Activated naive CD4-positive, alpha-beta T cell (primary cell): Measurements from ENCODE around the gene SLC4A5.
A peak's percentile ranks its signal among the peaks of the same experiment; 100 is the strongest.
"Not testable (repeated sequence)": the region's sequence is repeated elsewhere in the genome, so short reads cannot be mapped to it uniquely, and the experiment has no call there.

ENCODE experiments used
- DNase-seq, 4 experiments: peaks; one replicate each; lab custom pipeline; 2025; lab: John Stamatoyannopoulos, UW

SLC4A5 gene

DNA sequence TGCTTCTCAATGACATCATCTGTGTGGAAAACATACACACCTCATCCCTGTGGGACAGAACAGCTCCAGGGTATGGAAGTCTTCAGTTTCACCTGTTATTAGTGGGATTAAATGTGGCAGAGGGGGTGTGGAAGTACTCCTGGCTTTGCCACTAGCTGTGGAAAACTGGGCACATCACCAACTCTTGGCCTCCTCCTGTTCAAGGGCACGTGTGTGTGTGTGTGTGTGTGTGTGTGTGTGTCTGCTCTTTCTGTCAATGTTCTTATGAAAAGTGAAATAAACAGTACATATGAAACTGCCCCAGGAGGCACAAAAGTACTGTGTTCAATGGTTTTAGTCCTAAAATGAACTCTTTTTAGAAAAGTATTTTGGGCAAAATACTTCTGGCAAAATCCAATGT lies 78.9 kb downstream of the SLC4A5 start:
- no peak for DNase-seq

DNA sequence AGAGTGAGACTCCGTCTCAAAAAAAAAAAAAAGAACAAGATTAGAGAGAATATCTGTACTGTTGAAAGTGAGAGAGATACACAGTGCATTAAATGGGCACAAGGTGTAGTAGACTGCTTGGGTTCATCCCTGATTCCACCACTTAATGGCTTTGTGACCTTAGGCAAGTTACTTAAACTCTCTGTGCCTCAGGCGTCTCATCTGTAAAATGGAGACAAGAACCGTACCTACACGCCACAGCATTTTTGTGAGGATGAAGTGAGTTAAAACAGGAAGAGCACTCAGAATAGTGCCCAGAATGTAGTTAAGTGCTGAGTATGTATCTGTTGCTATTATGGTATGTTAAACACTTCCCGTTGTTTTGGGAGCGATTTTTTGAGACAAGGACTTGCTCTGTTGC lies 80.5 kb downstream of the SLC4A5 start:
- DNase-seq, result no peak

DNA sequence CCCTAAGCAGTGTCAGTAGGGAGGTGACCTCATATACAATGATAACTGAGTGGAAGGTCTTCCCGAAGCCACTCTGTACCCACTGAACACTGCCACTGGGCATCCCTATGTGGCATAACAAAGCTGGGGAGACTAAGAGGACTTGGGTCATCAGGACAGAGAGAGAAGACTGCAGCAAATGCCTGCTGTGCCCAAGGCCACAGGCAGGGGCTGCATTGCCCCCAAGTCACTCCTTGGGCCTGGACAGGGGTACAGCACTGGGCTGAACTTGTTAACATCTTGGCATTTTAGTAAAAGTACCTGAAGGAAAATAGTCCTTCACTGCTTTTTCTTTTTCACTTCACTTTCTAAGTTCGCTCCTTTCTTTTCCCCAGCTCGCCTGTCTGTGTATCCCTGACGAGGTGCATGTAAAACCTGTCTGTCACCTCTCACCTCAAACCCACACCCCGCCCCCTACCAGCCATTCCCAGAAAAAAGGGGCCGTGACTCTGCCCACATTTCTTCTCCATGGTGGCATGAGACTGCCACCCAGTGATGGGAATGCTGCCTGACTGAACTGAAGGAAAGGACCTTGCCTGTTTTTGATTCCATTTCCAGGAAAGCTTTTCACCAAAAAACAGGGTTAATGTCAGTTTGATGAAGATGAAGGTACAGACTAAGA lies 81.9 kb downstream of the SLC4A5 start:
- no peak for DNase-seq

DNA sequence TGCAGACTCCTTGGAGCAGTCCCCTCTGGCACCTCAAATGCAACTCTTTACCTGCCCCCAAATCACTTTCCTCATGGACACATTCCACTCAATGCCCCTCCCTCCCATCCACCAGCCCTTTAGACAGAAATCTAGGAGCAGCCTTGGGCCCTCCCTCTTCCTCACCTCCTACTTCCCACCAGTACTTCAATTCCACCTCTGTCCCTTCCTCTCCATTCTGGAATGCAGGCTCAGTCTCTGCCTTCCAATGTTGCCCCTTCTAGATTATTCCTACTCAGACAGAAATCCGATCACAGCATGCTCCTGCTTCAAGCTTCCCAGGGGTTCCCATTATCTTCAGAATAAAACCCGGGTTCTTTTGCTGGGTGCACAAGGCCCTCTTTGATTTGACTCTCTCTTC lies 82.7 kb downstream of the SLC4A5 start:
- no peak for DNase-seq

DNA sequence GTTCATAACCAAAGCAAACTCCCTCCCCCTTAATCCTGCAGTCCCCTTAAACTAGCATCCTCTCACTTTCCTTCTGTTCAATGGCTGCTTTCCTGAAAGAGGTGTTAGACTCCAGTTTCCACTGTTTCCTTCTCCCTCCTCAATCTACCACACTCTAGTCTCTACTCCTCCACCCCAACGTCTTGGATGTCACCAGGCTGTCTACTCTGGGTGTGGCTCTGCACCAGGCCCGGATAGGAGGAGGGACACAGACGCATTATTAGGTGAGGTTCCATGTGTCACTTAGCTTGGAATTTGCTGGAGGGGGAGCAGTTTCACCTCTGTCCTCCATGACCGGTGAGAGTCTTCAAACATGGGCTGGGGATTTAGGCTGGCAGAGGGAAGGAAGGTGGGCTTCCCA lies 83.5 kb downstream of the SLC4A5 start:
- DNase-seq, result no peak

DNA sequence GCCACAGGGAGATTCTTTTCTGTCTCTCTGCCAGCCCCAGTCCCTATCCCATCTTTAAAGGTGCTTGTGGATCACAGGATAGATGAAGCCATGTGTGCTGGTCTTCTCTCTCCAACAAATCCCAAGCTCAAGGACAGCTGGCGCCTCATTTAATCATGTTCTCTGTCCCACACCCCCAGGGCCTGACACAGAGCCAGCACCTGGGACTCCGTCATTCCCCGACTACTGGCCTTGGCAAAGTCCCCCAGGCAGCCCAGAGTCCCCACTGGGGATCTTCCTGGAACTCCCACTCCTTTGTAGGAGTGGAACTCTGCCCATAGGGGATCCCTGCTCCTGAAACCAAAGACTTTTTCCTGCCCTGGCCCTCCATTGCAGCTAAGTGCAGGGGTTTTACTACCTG lies 84.0 kb downstream of the SLC4A5 start:
- DNase-seq, result no peak

DNA sequence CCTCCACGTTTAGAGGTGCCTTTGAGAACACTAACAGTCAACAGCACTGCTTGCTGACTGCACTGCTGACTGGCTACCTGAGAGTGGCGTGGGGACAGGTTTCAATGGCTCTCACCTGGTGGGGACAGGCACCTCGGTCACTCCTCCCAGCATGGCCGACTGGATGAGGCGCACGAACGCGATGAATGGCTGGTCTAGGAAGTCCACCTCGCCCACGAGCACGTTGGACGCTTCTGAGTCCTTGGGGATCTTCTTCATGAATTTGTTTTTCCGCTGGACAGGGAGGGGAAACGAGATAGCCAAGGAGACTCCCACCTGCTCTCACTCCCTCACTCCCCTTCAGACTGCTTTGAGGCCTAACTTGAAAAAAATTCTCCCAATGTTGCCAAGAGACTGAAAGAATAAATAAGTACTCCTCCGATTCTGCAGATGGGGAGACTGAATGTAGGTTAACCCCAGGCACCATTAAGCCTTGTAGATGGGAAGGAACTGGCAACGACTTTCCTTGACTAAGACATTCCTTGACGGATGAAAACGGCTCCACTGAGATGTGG lies 87.5 kb downstream of the SLC4A5 start:
- DNase-seq, result no peak

DNA sequence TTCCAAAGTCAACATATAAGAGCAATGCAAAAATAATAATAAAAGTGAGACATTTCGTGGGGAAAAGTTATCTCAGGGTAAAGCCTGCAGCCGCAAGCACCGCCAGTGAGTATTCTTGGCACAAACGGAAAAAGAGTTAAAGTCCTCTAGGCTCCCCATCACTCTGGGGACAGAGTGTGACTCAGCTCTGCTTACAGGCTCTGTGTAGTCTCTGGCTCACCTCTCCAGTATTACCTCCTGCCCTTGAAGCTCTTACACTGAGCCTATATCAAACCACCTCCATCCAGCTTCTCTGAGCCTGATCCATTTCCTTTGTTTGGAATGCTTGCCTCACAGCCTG lies 89.3 kb downstream of the SLC4A5 start:
- no peak for DNase-seq

DNA sequence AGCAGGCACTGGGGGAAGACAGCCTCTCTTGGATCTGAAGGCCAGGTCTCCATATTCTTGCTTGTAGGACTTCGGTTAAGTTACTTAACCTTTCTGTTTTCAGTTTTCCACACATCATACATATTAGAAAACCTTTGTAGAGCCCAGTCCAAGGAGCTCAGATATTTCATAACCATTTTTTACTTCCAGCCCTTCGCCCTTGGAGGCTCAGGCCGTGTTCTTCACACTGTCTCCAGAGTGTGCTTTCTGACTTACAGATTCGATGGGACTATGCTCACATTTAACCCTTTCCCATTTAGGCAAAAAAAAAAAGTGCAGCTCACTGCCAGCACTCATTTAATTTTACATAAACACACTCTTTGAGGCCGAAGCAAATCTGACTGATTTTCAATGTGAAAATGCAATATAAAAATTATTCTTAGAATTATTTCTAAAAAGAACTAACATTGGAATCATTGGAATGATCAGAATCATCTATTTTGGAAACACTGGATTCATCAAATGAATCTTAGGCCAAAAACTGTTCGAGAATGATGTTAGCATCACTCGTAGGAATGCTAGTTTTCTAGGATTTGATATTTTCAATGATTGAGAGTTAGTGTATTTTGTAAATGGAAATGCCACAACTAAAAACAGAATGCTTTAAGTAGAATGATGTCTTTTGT lies 89.8 kb downstream of the SLC4A5 start:
- DNase-seq, result no peak

DNA sequence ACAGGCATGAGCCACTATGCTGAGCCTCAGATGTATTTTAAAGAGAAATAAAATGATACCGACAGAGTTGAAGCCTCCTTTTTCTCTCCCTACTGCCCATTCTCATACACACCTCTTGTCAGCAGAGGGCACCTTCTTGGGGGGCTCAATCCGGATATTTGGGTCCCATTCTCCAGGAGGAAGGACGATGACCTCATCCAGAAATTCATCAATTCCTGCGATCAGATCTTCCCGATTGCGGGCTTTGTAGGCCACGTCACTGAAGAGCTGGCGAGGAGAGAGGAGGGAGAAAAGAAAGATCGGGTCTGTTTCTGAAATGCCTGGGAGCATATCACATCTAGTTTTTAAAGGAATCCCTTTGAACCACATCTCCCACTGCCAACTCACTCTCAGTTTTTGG lies 90.4 kb downstream of the SLC4A5 start:
- DNase-seq, result no peak

DNA sequence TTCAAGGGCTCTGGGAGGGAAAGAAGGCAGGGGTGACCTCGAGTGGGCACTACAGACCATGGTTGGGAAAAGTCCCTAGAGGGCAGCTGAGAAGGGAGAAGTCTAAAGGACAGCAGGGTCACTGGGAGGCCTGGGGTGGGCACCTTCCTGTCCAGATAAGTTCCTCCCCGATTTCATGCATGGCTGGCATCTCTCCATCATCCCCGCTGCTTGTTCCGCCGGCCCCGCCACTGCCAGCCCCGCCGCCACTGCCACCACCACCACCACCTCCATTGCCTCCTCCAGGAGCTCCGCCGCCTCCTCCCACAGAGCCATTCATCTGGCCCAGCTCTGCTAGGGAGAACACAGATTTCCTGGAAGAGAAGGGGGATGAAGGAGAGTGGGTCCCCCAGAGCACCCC lies 91.2 kb downstream of the SLC4A5 start:
- no peak for DNase-seq

DNA sequence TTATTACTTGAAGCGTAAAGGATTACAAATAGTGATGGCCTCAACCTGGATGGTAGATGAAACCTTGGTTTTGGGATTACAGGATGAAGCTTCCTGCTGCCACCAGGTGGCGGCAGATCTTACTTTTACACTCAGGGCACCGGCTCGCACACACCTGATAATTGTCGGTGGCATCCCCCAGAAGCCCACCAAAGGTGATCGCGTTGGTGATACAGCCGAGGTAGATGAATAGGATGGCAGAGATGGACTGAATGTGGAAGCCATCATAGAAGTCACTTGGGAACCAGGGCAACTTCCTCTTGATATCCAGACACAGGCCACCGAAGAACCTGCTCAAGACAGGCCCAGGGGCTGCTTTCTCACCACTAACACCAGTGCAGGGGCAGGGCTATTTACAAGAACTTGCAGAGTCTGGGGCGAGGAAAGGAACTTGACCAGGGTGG lies 93.0 kb downstream of the SLC4A5 start:
- peak in 3 of 4 experiments; percentile 8 to 38 (median 24) for DNase-seq

DNA sequence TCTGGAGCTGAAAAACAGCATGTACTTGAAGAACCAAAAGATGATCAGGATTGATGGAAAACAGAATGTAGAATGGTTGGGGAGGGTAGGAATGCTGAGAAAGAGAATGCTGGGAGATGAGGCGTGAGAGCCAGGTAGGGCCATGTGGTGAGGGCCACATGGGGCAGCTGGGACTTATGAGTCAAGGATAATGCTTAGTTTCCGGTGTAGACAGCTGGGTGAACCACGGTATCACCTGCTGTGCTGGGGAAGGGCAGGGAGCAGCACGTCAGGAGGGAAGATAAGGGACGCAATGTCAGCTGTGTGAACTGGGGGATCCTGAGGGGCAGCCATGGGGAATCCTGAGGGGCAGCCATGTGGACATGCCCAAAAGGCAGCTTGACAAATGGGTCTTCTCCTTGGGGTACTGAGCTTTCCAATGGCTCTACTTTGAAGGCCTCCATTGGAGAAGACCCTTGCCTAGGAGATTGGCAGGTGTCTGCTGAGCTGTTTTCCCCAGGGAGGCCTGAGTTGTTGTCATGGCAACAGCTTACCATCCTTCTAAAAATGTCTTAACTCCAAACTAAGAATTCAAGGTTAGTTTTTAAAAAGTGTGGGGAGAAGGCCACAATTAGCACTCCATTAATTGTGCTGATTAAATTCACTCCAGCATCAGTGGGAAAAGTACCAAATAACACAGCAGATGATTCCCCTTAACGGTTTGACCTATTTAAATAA lies 93.7 kb downstream of the SLC4A5 start:
- DNase-seq, result no peak

DNA sequence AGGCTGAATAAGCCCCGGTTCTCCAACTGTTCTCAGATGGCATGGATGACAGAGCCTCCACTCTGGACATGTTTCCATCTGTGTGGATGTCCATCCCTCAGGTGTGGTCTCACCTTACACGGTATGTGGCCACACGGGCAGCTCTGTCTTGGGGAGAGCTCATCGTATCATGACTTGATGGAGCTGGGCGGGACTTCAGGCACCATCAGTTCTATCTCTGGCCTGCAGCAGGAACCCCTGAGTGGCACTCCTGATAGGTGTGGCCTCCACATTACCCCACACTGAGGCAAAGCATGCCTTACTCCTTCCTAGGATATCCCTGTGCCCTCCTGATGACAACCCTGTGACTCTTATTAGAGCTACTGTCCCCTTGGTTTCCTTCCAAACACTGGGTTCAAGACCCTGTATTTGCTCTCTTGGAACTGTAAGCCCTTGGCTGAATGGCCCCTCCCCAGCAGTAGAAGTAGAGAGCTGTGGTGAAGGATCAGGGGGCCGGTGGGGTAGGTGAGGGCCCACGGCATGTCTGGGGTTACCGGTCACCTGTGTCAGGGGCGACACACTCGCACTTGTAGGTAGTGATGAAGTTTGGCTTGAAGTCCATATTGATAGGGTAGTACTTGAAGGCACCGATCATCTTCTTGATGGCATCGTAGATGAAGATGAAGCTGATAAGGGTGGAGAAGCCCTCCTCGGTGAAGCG lies 96.6 kb downstream of the SLC4A5 start:
- DNase-seq, result no peak

DNA sequence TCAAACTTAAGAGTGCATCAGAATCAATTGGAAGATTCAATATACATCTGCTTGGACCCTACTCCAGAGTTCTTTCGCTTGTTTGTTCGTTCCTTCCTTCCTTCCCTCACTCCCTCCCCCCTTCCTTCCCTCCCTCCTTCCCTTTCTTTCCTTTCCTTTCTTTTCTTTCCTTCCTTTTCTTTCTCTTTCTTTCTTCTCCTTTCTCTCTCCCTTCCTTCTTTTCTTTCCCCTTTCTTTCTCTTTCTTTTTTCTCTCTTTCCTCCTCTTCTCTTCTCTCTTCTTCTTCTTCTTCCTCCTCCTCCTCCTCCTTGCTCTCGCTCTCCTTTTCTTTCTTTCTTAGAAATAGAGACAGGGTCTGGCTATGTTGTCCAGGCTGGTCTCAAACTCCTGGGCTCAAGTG lies 98.9 kb downstream of the SLC4A5 start:
- no peak for DNase-seq

DNA sequence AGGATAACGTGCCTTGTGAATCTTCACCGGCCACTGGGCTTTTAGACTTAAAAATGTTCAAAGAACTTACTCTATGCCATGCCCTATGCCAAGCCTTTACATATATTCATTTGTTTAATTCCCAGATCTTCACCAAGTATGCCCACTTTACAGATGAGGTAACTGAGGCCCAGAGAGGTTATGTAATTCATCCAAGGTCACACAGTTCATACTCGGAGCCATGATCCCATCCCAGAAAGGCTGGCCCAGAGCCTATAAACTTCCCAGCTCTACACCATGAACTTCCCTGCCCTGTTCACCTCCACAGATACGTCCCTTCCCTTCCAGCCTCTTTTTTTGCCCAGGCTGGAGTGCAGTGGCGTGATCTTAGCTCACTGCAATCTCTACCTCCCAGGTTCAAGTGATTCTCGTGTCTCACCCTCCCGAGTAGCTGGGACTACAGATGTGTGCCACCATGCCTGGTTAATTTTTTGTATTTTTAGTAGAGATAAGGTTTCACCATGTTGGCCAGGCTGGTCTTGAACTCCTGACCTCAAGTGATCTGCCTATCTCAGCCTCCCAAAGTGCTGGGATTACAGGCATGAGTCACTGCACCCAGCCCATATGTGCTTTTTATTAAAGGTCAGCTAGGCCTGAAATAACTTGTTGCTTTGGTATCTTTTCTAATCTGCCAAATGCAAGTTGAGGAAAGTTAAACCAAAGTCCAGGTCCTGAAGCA lies 100.7 kb downstream of the SLC4A5 start:
- DNase-seq, result no peak

DNA sequence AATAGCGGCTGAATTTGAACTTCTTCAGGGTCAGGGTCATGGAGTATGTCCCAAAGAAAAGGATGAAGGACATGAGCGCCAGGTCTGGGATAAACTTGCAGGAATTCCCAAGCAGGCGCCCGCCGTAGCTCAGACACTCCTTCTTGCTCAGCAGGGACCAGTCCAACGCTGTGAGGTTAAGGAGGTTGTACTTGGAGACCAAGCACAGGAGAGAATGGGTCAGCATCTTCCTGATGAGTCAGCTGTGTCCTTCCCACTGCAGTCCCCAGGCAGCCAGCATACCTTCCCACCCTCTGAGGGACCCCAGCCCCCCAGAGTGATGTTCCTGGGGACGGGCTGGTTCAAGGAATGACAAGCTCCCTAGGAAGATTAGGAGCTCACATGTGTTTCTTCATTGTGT lies 103.9 kb downstream of the SLC4A5 start:
- DNase-seq, result no peak

DNA sequence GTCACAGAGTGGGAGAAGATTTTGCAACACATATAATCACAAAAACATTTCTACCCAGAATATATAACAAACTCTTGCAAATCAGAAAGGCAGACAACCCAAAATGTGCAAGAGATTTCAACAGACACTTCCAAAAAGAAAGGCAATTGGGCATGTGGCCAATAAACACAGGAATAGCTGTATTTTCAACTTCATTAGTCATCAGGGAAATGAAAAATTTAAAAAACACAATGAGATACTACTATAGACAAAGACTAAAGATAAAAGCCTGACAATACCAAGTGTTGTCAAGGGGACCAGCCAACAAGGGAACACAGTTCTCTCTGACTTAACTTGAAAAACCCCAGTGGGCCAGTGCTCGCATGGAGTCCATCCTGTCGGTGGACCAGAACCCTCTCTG lies 104.3 kb downstream of the SLC4A5 start:
- DNase-seq, result no peak

DNA sequence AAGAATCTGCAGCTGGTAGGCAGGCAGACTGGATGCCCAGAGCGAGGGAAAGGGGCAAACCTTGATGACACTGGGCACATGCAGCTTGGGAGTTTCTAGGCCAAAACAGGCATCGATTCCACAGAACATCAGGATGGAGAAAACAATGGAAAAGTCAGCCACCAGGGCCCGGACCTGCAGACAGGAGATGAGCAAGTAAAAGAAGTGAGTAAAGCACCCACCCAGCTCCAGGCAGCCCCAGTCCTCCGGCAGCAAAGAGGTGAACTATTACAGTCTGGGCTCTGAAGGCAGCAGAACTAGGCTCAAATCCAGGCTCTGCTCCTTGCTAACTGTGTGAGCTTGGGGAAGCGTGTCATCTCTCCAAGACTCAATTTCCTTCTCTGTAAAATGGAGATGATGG lies 108.2 kb downstream of the SLC4A5 start:
- DNase-seq, result no peak

DNA sequence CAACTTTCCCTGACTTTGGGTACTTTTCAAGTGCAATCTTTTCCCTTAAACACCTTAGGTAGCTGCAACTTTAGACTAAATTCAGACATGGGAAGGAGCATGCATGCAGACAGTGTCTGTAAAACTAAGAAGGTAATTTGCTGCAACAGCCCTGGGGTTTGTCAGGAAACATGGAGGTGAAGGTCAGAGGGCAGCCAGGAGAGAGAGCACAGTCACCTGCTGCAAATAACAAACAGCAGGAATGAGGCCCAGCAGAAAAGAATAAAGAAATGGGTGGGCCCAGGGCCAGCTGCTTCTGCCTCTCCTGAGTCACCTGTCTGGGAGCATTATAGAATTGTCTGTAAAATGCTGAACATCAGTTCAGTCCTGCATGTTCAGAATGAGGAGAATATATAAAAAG lies 109.6 kb downstream of the SLC4A5 start:
- DNase-seq, result no peak

DNA sequence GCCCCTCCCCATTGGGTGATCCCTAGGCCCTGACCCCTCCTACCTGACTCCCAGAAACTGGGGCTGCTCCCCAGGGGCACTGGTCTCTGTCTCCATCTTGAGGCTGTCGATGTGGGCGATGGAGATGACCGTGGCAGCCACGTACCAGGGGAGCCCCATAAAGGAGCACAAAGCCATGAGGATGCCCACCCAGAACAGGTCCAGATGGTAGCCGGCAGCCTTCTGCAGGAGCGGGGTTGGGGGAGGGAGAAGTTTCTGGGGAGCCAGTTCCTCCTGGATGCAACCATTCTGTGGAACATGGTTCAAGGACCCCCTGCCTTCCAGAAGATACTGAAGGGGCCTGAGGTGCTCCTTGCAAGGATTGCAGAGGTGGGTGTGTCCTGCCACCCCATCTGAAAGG lies 110.8 kb downstream of the SLC4A5 start:
- no peak for DNase-seq

DNA sequence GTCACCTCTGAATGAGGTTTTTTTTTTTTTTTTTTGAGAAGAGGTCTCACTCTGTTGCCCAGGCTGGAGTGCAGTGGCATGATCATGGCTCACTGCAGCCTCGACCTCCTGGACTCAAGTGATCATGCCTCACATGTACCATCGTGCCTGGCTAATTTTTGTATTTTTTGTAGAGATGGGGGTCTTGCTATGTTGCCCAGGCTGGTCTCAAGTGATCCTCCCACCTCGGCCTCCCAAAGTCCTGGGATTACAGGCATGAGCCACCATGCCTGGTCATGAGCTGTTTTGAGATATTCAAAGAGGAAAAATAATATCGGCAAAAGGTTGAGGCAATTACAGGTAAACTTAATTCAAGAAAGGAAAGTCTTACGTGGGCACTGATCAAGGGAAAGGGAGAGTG lies 113.4 kb downstream of the SLC4A5 start:
- DNase-seq, result not testable (repeated sequence)
